CD14-positive monocyte (primary cell): ENCODE results near the gene FAM53B. TPM values are rescaled to one million over a fixed set of nuclear protein-coding genes. Genes with fewer than 3 reads are reported as not detected.

Source experiments
- DNase-seq, 3 donors: peaks; one replicate each; pipeline ENCODE4 v3.0.0-alpha.2; 2011 to 2022
- H2AFZ ChIP-seq: 2 replicates; pipeline ENCODE4 v1.6.0; 2012; ENCODE audit warnings: mild to moderate bottlenecking, low read depth, low read length, inconsistent platforms; ENCODE audit not compliant: insufficient read depth, poor library complexity, severe bottlenecking
- H3K27ac ChIP-seq, 2 donors: 1 replicate in 1 of 2; 2 replicates in 1 of 2; pipeline ENCODE4 v1.5.1; 2012 to 2013; ENCODE audit warnings: low read length in 2 of 2, control low read depth in 1 of 2, inconsistent platforms in 1 of 2, low read depth in 1 of 2, mild to moderate bottlenecking in 1 of 2
- H3K27me3 ChIP-seq, 2 donors: one replicate each; pipeline versions ENCODE4 v1.6.0 to v1.6.1; 2011 to 2013; ENCODE audit warnings: low read length in 2 of 2; ENCODE audit not compliant: control insufficient read depth in 2 of 2, insufficient read depth in 2 of 2
- H3K36me3 ChIP-seq, 2 donors: replicated peaks in 1 of 2; 1 replicate in 1 of 2; 2 replicates in 1 of 2; pipeline versions ENCODE4 v1.5.1 to v1.6.1; 2012 to 2013; ENCODE audit warnings: low read length in 2 of 2, control low read depth in 1 of 2, inconsistent platforms in 1 of 2, mild to moderate bottlenecking in 1 of 2; ENCODE audit not compliant: insufficient read depth in 2 of 2, control insufficient read depth in 1 of 2
- H3K4me1 ChIP-seq, 2 donors: 1 replicate in 1 of 2; 2 replicates in 1 of 2; pipeline versions ENCODE4 v1.5.1 to v1.6.1; 2012 to 2013; ENCODE audit warnings: low read length in 2 of 2, control low read depth in 1 of 2, inconsistent platforms in 1 of 2, mild to moderate bottlenecking in 1 of 2, moderate library complexity in 1 of 2; ENCODE audit not compliant: insufficient read depth in 2 of 2, control insufficient read depth in 1 of 2
- H3K4me2 ChIP-seq: replicated peaks from 2 replicates; pipeline ENCODE3; 2012; ENCODE audit warnings: low read length, moderate library complexity, mild to moderate bottlenecking; ENCODE audit not compliant: poor library complexity, severe bottlenecking; ENCODE audit errors: extremely low read depth
- H3K4me3 ChIP-seq, 3 experiments: fragments of 200-600 bp in 1 of 3; sonication (generic) in 1 of 3; replicated peaks in 1 of 3; 1 replicate in 2 of 3; 2 replicates in 1 of 3; pipeline ENCODE4 v1.5.1; 2011 to 2013; ENCODE audit warnings: low read length in 3 of 3, mild to moderate bottlenecking in 3 of 3, control low read depth in 2 of 3, low read depth in 2 of 3, inconsistent platforms in 1 of 3, moderate library complexity in 1 of 3
- H3K79me2 ChIP-seq: 2 replicates; pipeline ENCODE4 v1.6.0; 2012; ENCODE audit warnings: mild to moderate bottlenecking, control low read depth, inconsistent platforms, low read length, moderate library complexity; ENCODE audit not compliant: insufficient read depth
- H3K9ac ChIP-seq: 2 replicates; pipeline ENCODE4 v1.6.0; 2017; ENCODE audit warnings: low read length, mild to moderate bottlenecking; ENCODE audit not compliant: insufficient read depth, poor library complexity, severe bottlenecking
- H3K9me3 ChIP-seq, 2 donors: replicated peaks in 1 of 2; 1 replicate in 1 of 2; 2 replicates in 1 of 2; pipeline versions ENCODE4 v1.5.1 to v1.6.1; 2012 to 2013; ENCODE audit warnings: low read length in 2 of 2, control low read depth in 1 of 2; ENCODE audit not compliant: control insufficient read depth in 1 of 2, insufficient read depth in 1 of 2
- H4K20me1 ChIP-seq: 2 replicates; pipeline ENCODE4 v1.6.0; 2012; ENCODE audit warnings: mild to moderate bottlenecking, low read length, control low read depth, moderate library complexity; ENCODE audit not compliant: insufficient read depth
- H3K27ac Mint-ChIP-seq, 7 donors: one replicate each; pipeline ENCODE4 v1.8.0; 2020; ENCODE audit warnings: mild to moderate bottlenecking in 7 of 7, mixed read lengths in 7 of 7, moderate library complexity in 6 of 7, inconsistent platforms in 2 of 7
- H3K27me3 Mint-ChIP-seq, 3 donors: one replicate each; pipeline ENCODE4 v1.8.0; 2021 to 2022; ENCODE audit warnings: low read depth in 3 of 3, mild to moderate bottlenecking in 3 of 3, mixed read lengths in 3 of 3, moderate library complexity in 3 of 3, inconsistent platforms in 1 of 3
- H3K36me3 Mint-ChIP-seq, 2 donors: one replicate each; pipeline ENCODE4 v1.8.0; 2020; ENCODE audit warnings: mixed read lengths in 2 of 2, inconsistent platforms in 1 of 2, mild to moderate bottlenecking in 1 of 2
- H3K4me1 Mint-ChIP-seq: one replicate; pipeline ENCODE4 v1.8.0; 2020; ENCODE audit warnings: mild to moderate bottlenecking, mixed read lengths
- H3K4me3 Mint-ChIP-seq, 2 donors: one replicate each; pipeline ENCODE4 v1.8.0; 2020; ENCODE audit warnings: mild to moderate bottlenecking in 2 of 2, mixed read lengths in 2 of 2, moderate library complexity in 1 of 2
- H3K9me3 Mint-ChIP-seq, 7 donors: one replicate each; pipeline ENCODE4 v1.8.0; 2020 to 2022; ENCODE audit warnings: mixed read lengths in 7 of 7, mild to moderate bottlenecking in 6 of 7, moderate library complexity in 6 of 7, inconsistent platforms in 2 of 7
- WGBS: methylation state at CpG from one replicate; pipeline ENCODE4 v1.1.5; 2013; ENCODE audit warnings: missing lambda C conversion rate; ENCODE audit not compliant: insufficient coverage; 5-methylcytosine and 5-hydroxymethylcytosine counted together
- intact Hi-C, 2 donors: fragments of 100-400 bp; cut with micrococcal nuclease; formaldehyde crosslinking; loops; one replicate each; pipeline versions ENCODE4 v1.15.0 to v1.15.1; 2023
- polyA plus RNA-seq, 3 donors: library from polyadenylated mRNA; depleted of rRNA in 1 of 3; unstranded in 2 of 3; stranded (reverse) in 1 of 3; fragments of 300-500 nt in 2 of 3; fragments of >200 nt in 1 of 3; fragmentation: Illumina TruSeq in 2 of 3; gene quantifications; 1 replicate in 2 of 3; 2 replicates in 1 of 3; pipeline ENCODE4 v1.2.3, GENCODE V29; 2012 to 2021
- TF ChIP-seq, protein P1 (sequence below): fragments of 200-600 bp; IDR thresholded peaks from one replicate; pipeline ENCODE4 v1.8.0; 2022; ENCODE audit warnings: antibody characterized with exemption, mild to moderate bottlenecking

FAM53B gene
- polyA plus RNA-seq, 3 donors: 5.8 to 23.3 (median 12.6) TPM

DNA sequence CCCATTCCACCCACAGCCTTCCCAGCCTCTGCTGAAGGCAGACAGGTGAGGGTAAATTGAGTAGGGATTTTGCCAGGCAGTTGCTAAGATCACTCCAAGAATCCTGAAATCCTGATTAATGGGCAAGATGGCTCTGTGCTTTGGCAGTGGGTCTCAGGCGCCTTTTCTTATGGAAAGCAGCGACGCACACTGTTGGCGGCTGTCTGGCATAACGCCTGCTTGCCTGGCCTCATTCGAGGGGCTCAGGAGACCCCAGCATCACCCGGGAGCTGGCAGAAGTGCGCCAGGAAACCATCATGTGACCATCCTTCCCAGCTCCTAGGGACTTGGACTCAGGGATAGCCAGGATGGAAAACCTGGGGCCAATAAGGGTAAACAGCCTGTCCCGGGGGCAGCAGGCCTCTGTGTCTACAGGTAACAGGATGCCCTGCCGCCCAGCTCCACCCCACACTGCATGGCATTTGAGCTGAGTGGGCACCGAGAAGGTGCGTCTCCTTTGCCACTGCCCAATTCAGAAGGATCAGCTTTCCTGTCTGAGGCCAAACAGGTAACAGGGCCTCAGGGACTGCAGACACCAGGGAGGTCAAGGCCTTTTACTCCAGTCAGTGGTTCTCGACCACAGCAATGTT is 98.6 kb downstream of the FAM53B start:
- Mint-ChIP-seq H3K4me3 (no peak overlapping the region), H3K4me1 (peaks cover 95% of the 10 kb centered on the region), H3K27me3 (peaks cover 0 to under 1% (median 0%) of the 10 kb centered on the region in 3 donors), H3K36me3 (peaks cover 21 to 43% of the 10 kb centered on the region in 2 donors), H3K9me3 (peaks cover 0 to 3% (median 0%) of the 10 kb centered on the region in 7 donors), H3K27ac (peak overlapping the region; percentile 95 to 98 (median 96))
- peaks cover 87% of the 10 kb centered on the region for H3K79me2 ChIP-seq
- WGBS: 98% methylated on average over 13 of the region's 13 CpGs
- H4K20me1 ChIP-seq: no peaks in the 10 kb centered on the region
- TF ChIP-seq, protein P1, sequence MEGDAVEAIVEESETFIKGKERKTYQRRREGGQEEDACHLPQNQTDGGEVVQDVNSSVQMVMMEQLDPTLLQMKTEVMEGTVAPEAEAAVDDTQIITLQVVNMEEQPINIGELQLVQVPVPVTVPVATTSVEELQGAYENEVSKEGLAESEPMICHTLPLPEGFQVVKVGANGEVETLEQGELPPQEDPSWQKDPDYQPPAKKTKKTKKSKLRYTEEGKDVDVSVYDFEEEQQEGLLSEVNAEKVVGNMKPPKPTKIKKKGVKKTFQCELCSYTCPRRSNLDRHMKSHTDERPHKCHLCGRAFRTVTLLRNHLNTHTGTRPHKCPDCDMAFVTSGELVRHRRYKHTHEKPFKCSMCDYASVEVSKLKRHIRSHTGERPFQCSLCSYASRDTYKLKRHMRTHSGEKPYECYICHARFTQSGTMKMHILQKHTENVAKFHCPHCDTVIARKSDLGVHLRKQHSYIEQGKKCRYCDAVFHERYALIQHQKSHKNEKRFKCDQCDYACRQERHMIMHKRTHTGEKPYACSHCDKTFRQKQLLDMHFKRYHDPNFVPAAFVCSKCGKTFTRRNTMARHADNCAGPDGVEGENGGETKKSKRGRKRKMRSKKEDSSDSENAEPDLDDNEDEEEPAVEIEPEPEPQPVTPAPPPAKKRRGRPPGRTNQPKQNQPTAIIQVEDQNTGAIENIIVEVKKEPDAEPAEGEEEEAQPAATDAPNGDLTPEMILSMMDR: no peak
- intact Hi-C loops: loop anchor here in 1 of 2 donors (2.0 to 10.0 kb wide), 3 partner anchors 42 to 269 kb away; no protein-coding TSS in a partner anchor
- H3K4me1 ChIP-seq: peaks cover 94 to 100% of the 10 kb centered on the region in 2 donors
- no peaks in the 10 kb centered on the region for H3K9me3 ChIP-seq
- H2AFZ ChIP-seq: no peak overlapping the region
- peak overlapping the region; percentile 85 to 92 for H3K27ac ChIP-seq
- peak overlapping the region; percentile 44 for H3K9ac ChIP-seq
- peak overlapping the region in 1 of 3 experiments; percentile 37 for H3K4me3 ChIP-seq
- peak overlapping the region; percentile 73 for H3K4me2 ChIP-seq
- H3K27me3 ChIP-seq: no peaks in the 10 kb centered on the region
- DNase-seq: no peak
- H3K36me3 ChIP-seq: no peaks in the 10 kb centered on the region

DNA sequence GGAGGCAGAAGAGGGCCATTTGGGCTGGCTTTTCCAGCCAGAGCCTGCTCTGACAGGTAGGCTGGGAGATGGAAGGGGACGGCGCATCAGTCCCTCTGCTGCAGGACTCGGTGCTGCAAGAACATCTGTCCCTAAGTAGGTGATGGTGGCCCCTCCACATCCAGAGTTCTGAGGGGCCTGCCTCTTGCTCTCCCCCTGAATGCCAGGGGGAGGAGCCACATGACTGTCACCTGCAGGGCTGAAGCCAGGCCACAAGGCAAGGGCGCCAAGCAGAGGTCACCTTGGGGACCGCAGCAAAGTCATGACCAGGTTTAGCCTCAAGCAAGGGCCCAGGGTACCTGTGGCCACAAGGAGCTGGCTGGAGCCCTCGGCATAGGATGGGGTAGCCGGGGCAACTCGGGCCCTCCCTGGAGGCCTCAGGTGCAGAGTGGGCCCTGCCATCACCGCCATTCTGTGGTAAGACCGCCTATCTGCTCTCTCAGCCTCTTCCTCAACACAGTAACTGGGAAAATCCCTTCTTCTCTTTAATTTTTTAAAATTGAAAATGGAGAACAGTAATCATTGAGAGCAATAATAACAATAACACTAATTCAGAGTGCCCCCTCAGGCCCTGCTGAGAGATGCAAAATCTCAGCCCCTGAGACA is 99.3 kb downstream of the FAM53B start:
- DNase-seq: no peak
- Mint-ChIP-seq H3K4me1 (peaks cover 95% of the 10 kb centered on the region), H3K9me3 (peaks cover 0 to 3% (median 0%) of the 10 kb centered on the region in 7 donors), H3K36me3 (peaks cover 17 to 38% of the 10 kb centered on the region in 2 donors), H3K4me3 (no peak overlapping the region), H3K27ac (peak overlapping the region in 5 of 7 donors; percentile 37 to 96 (median 68)), H3K27me3 (peaks cover 0 to 2% (median 0%) of the 10 kb centered on the region in 3 donors)
- Histone ChIP-seq H3K79me2 (peaks cover 86% of the 10 kb centered on the region), H3K27ac (peak overlapping the region in 1 of 2 donors; percentile 92), H3K9me3 (no peaks in the 10 kb centered on the region), H3K4me2 (no peak overlapping the region), H3K36me3 (no peaks in the 10 kb centered on the region), H3K9ac (no peak overlapping the region), H4K20me1 (no peaks in the 10 kb centered on the region), H3K4me1 (peaks cover 94 to 100% of the 10 kb centered on the region in 2 donors), H3K4me3 (no peak overlapping the region), H3K27me3 (no peaks in the 10 kb centered on the region), H2AFZ (no peak overlapping the region)
- WGBS: 100% methylated on average over 3 of the region's 10 CpGs
- intact Hi-C loops: loop anchor here (5.0 to 10.0 kb wide), 4 partner anchors 37 to 270 kb away; partner anchors contain the start of gene FAM53B (in 1 of the 2)
- TF ChIP-seq, protein P1: no peak
